ENCODE data around the gene OBSCN. TPM values are rescaled to one million over a fixed set of nuclear protein-coding genes. Genes with fewer than 3 reads are reported as not detected.

Gene OBSCN
- total RNA-seq, 1 experiment from 2014 or later: 33.3 TPM

DNA sequence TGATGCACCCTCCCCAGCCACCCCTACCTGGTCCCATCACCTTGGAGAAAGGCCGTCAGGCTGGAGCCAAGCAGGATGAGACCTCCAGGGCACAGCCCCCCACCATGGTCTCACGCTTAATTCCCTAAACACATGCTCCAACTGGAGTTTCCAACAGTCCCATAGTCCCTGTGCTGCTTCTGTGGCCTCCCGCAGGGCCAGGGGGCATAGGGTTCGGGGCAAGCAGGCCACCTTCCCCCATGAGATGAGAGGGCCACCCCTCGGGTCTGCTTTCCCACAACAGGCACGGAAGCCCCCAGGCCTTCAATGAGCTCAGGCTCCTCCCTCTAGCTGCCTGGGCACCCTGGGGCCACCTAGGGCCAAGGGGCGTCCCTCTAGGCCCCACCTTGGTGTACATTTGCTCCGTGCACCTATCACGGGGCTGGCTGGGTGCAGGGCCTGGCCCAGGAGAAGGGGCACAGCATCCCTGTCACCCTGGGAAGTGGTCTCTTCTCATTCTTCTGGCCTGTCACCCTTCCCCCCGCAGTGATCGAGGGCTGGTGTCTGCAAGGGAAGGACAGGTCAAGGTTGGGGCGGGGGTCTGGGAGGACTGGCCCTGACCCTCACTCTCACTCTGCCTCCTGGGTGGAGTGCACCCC, 156.3 kb downstream of the OBSCN start:
- peak overlapping the region in 1 of 3 experiments; percentile 44; a peak in 2 of 7 replicates for H3K27ac Mint-ChIP-seq

More for the DNA sequence above, 156.3 kb downstream of the OBSCN start:
- DNase-seq: no peak
- no peak overlapping the region for H3K27ac ChIP-seq (ENCODE audit: insufficient read length, low read depth, low read length)
- H3K79me2 ChIP-seq (ENCODE audit: insufficient read depth, low read length): no peaks in the 10 kb centered on the region
- no peak overlapping the region for H2AFZ ChIP-seq (ENCODE audit: low read length)
- H3K9me3 ChIP-seq (ENCODE audit: control insufficient read depth, low read depth, low read length): no peaks in the 10 kb centered on the region
- H3K23me2 ChIP-seq (ENCODE audit: insufficient read length, low read depth, low read length, poor library complexity, severe bottlenecking): no peaks in the 10 kb centered on the region
- no peaks in the 10 kb centered on the region for H3K4me1 ChIP-seq (ENCODE audit: insufficient read depth, low read length)
- no peak overlapping the region for H4K8ac ChIP-seq (replicated peaks; ENCODE audit: insufficient read length, low read depth, low read length)
- H3K9me3 Mint-ChIP-seq: no peaks in the 10 kb centered on the region
- TF ChIP-seq, protein P1, sequence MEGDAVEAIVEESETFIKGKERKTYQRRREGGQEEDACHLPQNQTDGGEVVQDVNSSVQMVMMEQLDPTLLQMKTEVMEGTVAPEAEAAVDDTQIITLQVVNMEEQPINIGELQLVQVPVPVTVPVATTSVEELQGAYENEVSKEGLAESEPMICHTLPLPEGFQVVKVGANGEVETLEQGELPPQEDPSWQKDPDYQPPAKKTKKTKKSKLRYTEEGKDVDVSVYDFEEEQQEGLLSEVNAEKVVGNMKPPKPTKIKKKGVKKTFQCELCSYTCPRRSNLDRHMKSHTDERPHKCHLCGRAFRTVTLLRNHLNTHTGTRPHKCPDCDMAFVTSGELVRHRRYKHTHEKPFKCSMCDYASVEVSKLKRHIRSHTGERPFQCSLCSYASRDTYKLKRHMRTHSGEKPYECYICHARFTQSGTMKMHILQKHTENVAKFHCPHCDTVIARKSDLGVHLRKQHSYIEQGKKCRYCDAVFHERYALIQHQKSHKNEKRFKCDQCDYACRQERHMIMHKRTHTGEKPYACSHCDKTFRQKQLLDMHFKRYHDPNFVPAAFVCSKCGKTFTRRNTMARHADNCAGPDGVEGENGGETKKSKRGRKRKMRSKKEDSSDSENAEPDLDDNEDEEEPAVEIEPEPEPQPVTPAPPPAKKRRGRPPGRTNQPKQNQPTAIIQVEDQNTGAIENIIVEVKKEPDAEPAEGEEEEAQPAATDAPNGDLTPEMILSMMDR (conservative IDR thresholded peaks at IDR 0.05): no peak
- H2AK5ac ChIP-seq (ENCODE audit: insufficient read length, low read length): no peak overlapping the region
- no peak overlapping the region for H2BK15ac ChIP-seq (ENCODE audit: low read depth, low read length)
- peaks cover 3 to 11% of the 10 kb centered on the region in 2 experiments; a peak in 2 of 4 replicates for H3K4me1 Mint-ChIP-seq
- no CpG with 5 or more reads among the region's 12 CpGs for WGBS (ENCODE audit: extremely low coverage, insufficient read length, low lambda C conversion rate)
- no peaks in the 10 kb centered on the region for H4K20me1 ChIP-seq (ENCODE audit: control insufficient read depth, insufficient read depth, insufficient read length)
- H3K4me2 ChIP-seq (ENCODE audit: insufficient read depth, insufficient read length, low read length): no peak overlapping the region
- H3K27me3 Mint-ChIP-seq (ENCODE audit: low read depth): peaks cover 5% of the 10 kb centered on the region
- H3K23ac ChIP-seq (ENCODE audit: insufficient read length, low read depth, low read length): no peak overlapping the region
- no peak overlapping the region for H2BK12ac ChIP-seq (ENCODE audit: insufficient read length, low read depth, low read length)
- H3K14ac ChIP-seq (ENCODE audit: insufficient read depth, low read length): no peak overlapping the region; the same call in 1 of the 2 replicates
- no peak overlapping the region for H3K9ac ChIP-seq (ENCODE audit: extremely low read depth, insufficient read length, low read length)
- no peak overlapping the region for H3T11ph ChIP-seq (ENCODE audit: low read length)
- no peaks in the 10 kb centered on the region for H3K36me3 Mint-ChIP-seq (ENCODE audit: insufficient read depth in 1 of 3, low read depth in 3 of 3)
- no peaks in the 10 kb centered on the region for H3K79me1 ChIP-seq (ENCODE audit: insufficient read depth, low read depth, low read length, poor library complexity, severe bottlenecking)
- no peaks in the 10 kb centered on the region for H3K27me3 ChIP-seq (ENCODE audit: insufficient read depth, low read length)
- no peak overlapping the region for H2BK5ac ChIP-seq (ENCODE audit: insufficient read length, low read length)
- no peak overlapping the region for H3K4ac ChIP-seq (ENCODE audit: low read depth, low read length)
- H3K18ac ChIP-seq (ENCODE audit: insufficient read length, low read depth, low read length): no peak overlapping the region
- H3K4me3 Mint-ChIP-seq: no peak overlapping the region
- H2BK20ac ChIP-seq (ENCODE audit: low read depth, low read length, poor library complexity, severe bottlenecking): no peak overlapping the region
- H3K56ac ChIP-seq (ENCODE audit: insufficient read length, low read depth, low read length): no peak overlapping the region
- H2BK120ac ChIP-seq (ENCODE audit: low read depth, low read length, poor library complexity, severe bottlenecking): no peak overlapping the region
- H4K91ac ChIP-seq (ENCODE audit: insufficient read length, low read depth, low read length): no peak overlapping the region
- no peak overlapping the region for H4K5ac ChIP-seq (ENCODE audit: insufficient read length, low read depth, low read length)

All from H9 (cell line).